Liver (tissue), 9 donors: ENCODE measurements around the gene SLC25A43. TPM values are rescaled to one million over a fixed set of nuclear protein-coding genes. Genes with fewer than 3 reads are reported as not detected.

Source experiments
- DNase-seq: peaks from one replicate; pipeline ENCODE4 v3.0.0-alpha.2; 2017; ENCODE audit warnings: low spot score
- H3K27ac ChIP-seq, 2 donors: one replicate each; pipeline ENCODE4 v1.7.0; 2013; ENCODE audit warnings: inconsistent platforms in 2 of 2, low read length in 2 of 2, control low read depth in 1 of 2, low read depth in 1 of 2, mild to moderate bottlenecking in 1 of 2
- H3K27me3 ChIP-seq, 4 donors: one replicate each; pipeline versions ENCODE4 v1.6.1 to v1.7.0; 2013; ENCODE audit warnings: low read length in 3 of 4, inconsistent platforms in 1 of 4, mild to moderate bottlenecking in 1 of 4, moderate library complexity in 1 of 4; ENCODE audit not compliant: control insufficient read depth in 4 of 4, insufficient read depth in 4 of 4
- H3K36me3 ChIP-seq, 4 donors: one replicate each; pipeline versions ENCODE4 v1.6.1 to v1.7.0; 2013; ENCODE audit warnings: low read length in 3 of 4, mild to moderate bottlenecking in 3 of 4, low read depth in 1 of 4, moderate library complexity in 1 of 4; ENCODE audit not compliant: control insufficient read depth in 4 of 4, insufficient read depth in 3 of 4
- H3K4me1 ChIP-seq, 4 donors: one replicate each; pipeline versions ENCODE4 v1.6.1 to v1.7.0; 2013; ENCODE audit warnings: low read length in 3 of 4, mild to moderate bottlenecking in 3 of 4, moderate library complexity in 1 of 4; ENCODE audit not compliant: control insufficient read depth in 4 of 4, insufficient read depth in 4 of 4
- H3K4me3 ChIP-seq, 3 donors: one replicate each; pipeline versions ENCODE4 v1.6.1 to v1.7.0; 2013; ENCODE audit warnings: low read length in 3 of 3, control low read depth in 1 of 3, low read depth in 1 of 3, mild to moderate bottlenecking in 1 of 3
- H3K9ac ChIP-seq, 2 donors: one replicate each; pipeline ENCODE4 v1.7.0; 2013; ENCODE audit warnings: low read length in 2 of 2, mild to moderate bottlenecking in 2 of 2, moderate library complexity in 2 of 2, control low read depth in 1 of 2, low read depth in 1 of 2
- H3K9me3 ChIP-seq, 4 donors: one replicate each; pipeline versions ENCODE4 v1.6.1 to v1.7.0; 2013; ENCODE audit warnings: low read length in 3 of 4; ENCODE audit not compliant: control insufficient read depth in 4 of 4
- ATF3 ChIP-seq: IDR thresholded peaks from 2 replicates; pipeline ENCODE4 v1.6.1; 2016; ENCODE audit warnings: antibody characterized with exemption
- EGR1 ChIP-seq, 2 donors: IDR thresholded peaks; 2 replicates each; pipeline ENCODE4 v1.6.1; 2016 to 2018; ENCODE audit warnings: antibody characterized with exemption in 2 of 2, low read depth in 2 of 2
- FOXA1 ChIP-seq: IDR thresholded peaks from 2 replicates; pipeline ENCODE4 v1.6.1; 2016; ENCODE audit warnings: antibody characterized with exemption
- FOXA2 ChIP-seq: IDR thresholded peaks from 2 replicates; pipeline ENCODE4 v1.6.1; 2016; ENCODE audit warnings: antibody characterized with exemption
- GABPA ChIP-seq, 2 donors: IDR thresholded peaks in 1 of 2; conservative IDR thresholded peaks in 1 of 2; 2 replicates each; pipeline ENCODE4 v1.6.1; 2016; ENCODE audit warnings: antibody characterized with exemption in 2 of 2, mild to moderate bottlenecking in 1 of 2, moderate library complexity in 1 of 2
- HNF4A ChIP-seq, 2 donors: conservative IDR thresholded peaks; 2 replicates each; pipeline ENCODE4 v1.6.1; 2016; ENCODE audit warnings: antibody characterized with exemption in 2 of 2, mild to moderate bottlenecking in 2 of 2
- HNF4G ChIP-seq: IDR thresholded peaks from 2 replicates; pipeline ENCODE4 v1.6.1; 2016; ENCODE audit warnings: antibody characterized with exemption
- JUND ChIP-seq, 2 donors: IDR thresholded peaks; 2 replicates each; pipeline ENCODE4 v1.6.1; 2016; ENCODE audit warnings: antibody characterized with exemption in 2 of 2
- NR2F2 ChIP-seq: IDR thresholded peaks from 2 replicates; pipeline ENCODE4 v1.6.1; 2016; ENCODE audit warnings: antibody characterized with exemption
- RAD21 ChIP-seq, 2 donors: IDR thresholded peaks; 2 replicates each; pipeline ENCODE4 v1.6.1; 2016; ENCODE audit warnings: antibody characterized with exemption in 2 of 2, mild to moderate bottlenecking in 2 of 2
- REST ChIP-seq: IDR thresholded peaks from 2 replicates; pipeline ENCODE4 v1.6.1; 2016; ENCODE audit warnings: antibody characterized with exemption, mild to moderate bottlenecking
- RXRA ChIP-seq, 2 donors: IDR thresholded peaks; 2 replicates each; pipeline ENCODE4 v1.6.1; 2017 to 2018; ENCODE audit warnings: antibody characterized with exemption in 2 of 2, mild to moderate bottlenecking in 1 of 2
- SP1 ChIP-seq: IDR thresholded peaks from 2 replicates; pipeline ENCODE4 v1.6.1; 2018; ENCODE audit warnings: antibody characterized with exemption, mild to moderate bottlenecking
- TAF1 ChIP-seq: conservative IDR thresholded peaks from 2 replicates; pipeline ENCODE4 v1.6.1; 2016; ENCODE audit warnings: antibody characterized with exemption, mild to moderate bottlenecking
- YY1 ChIP-seq: IDR thresholded peaks from 2 replicates; pipeline ENCODE4 v1.6.1; 2016; ENCODE audit warnings: antibody characterized with exemption, mild to moderate bottlenecking
- ZBTB33 ChIP-seq: IDR thresholded peaks from 2 replicates; pipeline ENCODE4 v1.6.1; 2016; ENCODE audit warnings: antibody characterized with exemption
- WGBS: extraction: QIAGEN DNeasy Blood & Tissue Kit; methylation state at CpG from one replicate; pipeline ENCODE4 v1.1.7; 2013; 5-methylcytosine and 5-hydroxymethylcytosine counted together
- polyA plus RNA-seq, 2 donors: library from polyadenylated mRNA; stranded (reverse) in 1 of 2; unstranded in 1 of 2; fragments of 200-250 nt in 1 of 2; fragments of >200 nt in 1 of 2; fragmentation: Nextera tagmentation in 1 of 2; extraction: Ambion mirVana in 1 of 2; gene quantifications; one replicate each; pipeline versions ENCODE4 v1.2.1 to v1.2.3, GENCODE V29; 2013 to 2015
- total RNA-seq, 2 donors: library from RNA; depleted of rRNA; stranded (reverse); fragments of >200 nt; gene quantifications; one replicate each; pipeline ENCODE4 v1.2.3, GENCODE V29; 2014
- TF ChIP-seq, protein P1 (sequence below): fragments of 150-350 bp; IDR thresholded peaks from 2 replicates; pipeline ENCODE4 v1.5.1; 2017; ENCODE audit warnings: improper control_type of control experiment, low read depth, low read length; ENCODE audit not compliant: missing input control
- TF ChIP-seq, protein P2 (sequence below): IDR thresholded peaks from 2 replicates; pipeline ENCODE4 v1.6.1; 2016; ENCODE audit warnings: antibody characterized with exemption
- donor health status: healthy.
- donor health status: healthy.
- donor health status: healthy.
- donor health status: healthy.
- donor health status: healthy.

Gene SLC25A43
- total and polyA plus RNA-seq, 4 donors = 4.5 to 10.9 (median 5.6) TPM

- H3K4me1 ChIP-seq = peaks cover 1 to 17% (median 13%) of the 10 kb centered on the region in 4 donors
- TF ChIP-seq RAD21 (IDR thresholded peaks at IDR 0.05) = peak; percentile 80 to 83
- TF ChIP-seq SP1 = no peak
- no peak for TF ChIP-seq NR2F2
- no peak for TF ChIP-seq TAF1
- no peak for TF ChIP-seq FOXA1
- TF ChIP-seq, protein P1, sequence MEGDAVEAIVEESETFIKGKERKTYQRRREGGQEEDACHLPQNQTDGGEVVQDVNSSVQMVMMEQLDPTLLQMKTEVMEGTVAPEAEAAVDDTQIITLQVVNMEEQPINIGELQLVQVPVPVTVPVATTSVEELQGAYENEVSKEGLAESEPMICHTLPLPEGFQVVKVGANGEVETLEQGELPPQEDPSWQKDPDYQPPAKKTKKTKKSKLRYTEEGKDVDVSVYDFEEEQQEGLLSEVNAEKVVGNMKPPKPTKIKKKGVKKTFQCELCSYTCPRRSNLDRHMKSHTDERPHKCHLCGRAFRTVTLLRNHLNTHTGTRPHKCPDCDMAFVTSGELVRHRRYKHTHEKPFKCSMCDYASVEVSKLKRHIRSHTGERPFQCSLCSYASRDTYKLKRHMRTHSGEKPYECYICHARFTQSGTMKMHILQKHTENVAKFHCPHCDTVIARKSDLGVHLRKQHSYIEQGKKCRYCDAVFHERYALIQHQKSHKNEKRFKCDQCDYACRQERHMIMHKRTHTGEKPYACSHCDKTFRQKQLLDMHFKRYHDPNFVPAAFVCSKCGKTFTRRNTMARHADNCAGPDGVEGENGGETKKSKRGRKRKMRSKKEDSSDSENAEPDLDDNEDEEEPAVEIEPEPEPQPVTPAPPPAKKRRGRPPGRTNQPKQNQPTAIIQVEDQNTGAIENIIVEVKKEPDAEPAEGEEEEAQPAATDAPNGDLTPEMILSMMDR = peak; percentile 44
- no peak for TF ChIP-seq EGR1 (IDR thresholded peaks at IDR 0.05; ENCODE audit: low read depth in 2 of 2)
- no peak for TF ChIP-seq GABPA (IDR thresholded peaks at IDR 0.05 in 1 of 2, conservative IDR thresholded peaks at IDR 0.05 in 1 of 2)
- TF ChIP-seq HNF4A (conservative IDR thresholded peaks at IDR 0.05) = peak; percentile 14 to 20
- TF ChIP-seq FOXA2 = no peak
- TF ChIP-seq RXRA (IDR thresholded peaks at IDR 0.05) = no peak
- TF ChIP-seq ATF3 = no peak
- TF ChIP-seq, protein P2, sequence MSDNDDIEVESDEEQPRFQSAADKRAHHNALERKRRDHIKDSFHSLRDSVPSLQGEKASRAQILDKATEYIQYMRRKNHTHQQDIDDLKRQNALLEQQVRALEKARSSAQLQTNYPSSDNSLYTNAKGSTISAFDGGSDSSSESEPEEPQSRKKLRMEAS = no peak
- no peak for TF ChIP-seq JUND (IDR thresholded peaks at IDR 0.05)
- no peak for TF ChIP-seq REST
- no peaks in the 10 kb centered on the region for H3K36me3 ChIP-seq
- H3K9ac ChIP-seq = no peak overlapping the region
- no peak overlapping the region for H3K4me3 ChIP-seq
- no peaks in the 10 kb centered on the region for H3K27me3 ChIP-seq
- no peak overlapping the region for H3K27ac ChIP-seq
- no peaks in the 10 kb centered on the region for H3K9me3 ChIP-seq
- DNase-seq = no peak
- WGBS = 20% methylated on average over 1 of the region's 1 CpG
These were observed 18.7 kb downstream of the SLC25A43 start for GRCh38 chrX:119417842-119418241.

- no peak overlapping the region for H3K9ac ChIP-seq
- H3K36me3 ChIP-seq = no peaks in the 10 kb centered on the region
- H3K27me3 ChIP-seq = no peaks in the 10 kb centered on the region
- WGBS = 33% methylated on average over 4 of the region's 4 CpGs
- H3K4me1 ChIP-seq = peaks cover 1 to 17% (median 13%) of the 10 kb centered on the region in 4 donors
- DNase-seq = no peak
- no peaks in the 10 kb centered on the region for H3K9me3 ChIP-seq
- no peak overlapping the region for H3K4me3 ChIP-seq
- H3K27ac ChIP-seq = no peak overlapping the region
- TF ChIP-seq ATF3 = no peak
- TF ChIP-seq RXRA (IDR thresholded peaks at IDR 0.05) = peak; percentile 67 to 75
- TF ChIP-seq, protein P1 = no peak
- TF ChIP-seq FOXA2 = peak; percentile 17
- TF ChIP-seq HNF4A (conservative IDR thresholded peaks at IDR 0.05) = peak; percentile 88 to 91
- peak; percentile 66 for TF ChIP-seq SP1
- no peak for TF ChIP-seq EGR1 (IDR thresholded peaks at IDR 0.05; ENCODE audit: low read depth in 2 of 2)
- TF ChIP-seq ZBTB33 = no peak
- TF ChIP-seq FOXA1 = no peak
- no peak for TF ChIP-seq YY1
- peak in 1 of 2 donors; percentile 37 for TF ChIP-seq JUND (IDR thresholded peaks at IDR 0.05)
- no peak for TF ChIP-seq GABPA (IDR thresholded peaks at IDR 0.05 in 1 of 2, conservative IDR thresholded peaks at IDR 0.05 in 1 of 2)
- TF ChIP-seq NR2F2 = no peak
- TF ChIP-seq HNF4G = peak; percentile 66
These were observed 20.0 kb downstream of the SLC25A43 start for GRCh38 chrX:119419146-119419545.
